ENCODE measurements around the gene SLC27A2. TPM values are rescaled to one million over a fixed set of nuclear protein-coding genes. Genes with fewer than 3 reads are reported as not detected.

The SLC27A2 gene
- polyA plus RNA-seq, 4 donors: 4.3 to 81.2 (median 11.3) TPM

GRCh38 chr15:50251638-50252182 is 69.7 kb downstream of the SLC27A2 start:
- H3K4me3 ChIP-seq (ENCODE audit: low read depth in 1 of 3, low read length in 3 of 3): no peak overlapping the region
- 82 to 94% (median 90%) methylated on average over 11 of the region's 11 CpGs for WGBS, 3 donors
- no peaks in the 10 kb centered on the region for H3K36me3 ChIP-seq (ENCODE audit: control insufficient read depth in 3 of 3, insufficient read depth in 2 of 3, low read depth in 1 of 3, low read length in 3 of 3)
- no peaks in the 10 kb centered on the region for H3K9me3 ChIP-seq (ENCODE audit: control insufficient read depth in 2 of 2, insufficient read depth in 1 of 2, low read depth in 1 of 2, low read length in 1 of 2)
- no peak for DNase-seq
- no peaks in the 10 kb centered on the region for H3K27me3 ChIP-seq (ENCODE audit: control insufficient read depth in 3 of 3, insufficient read depth in 3 of 3, low read length in 3 of 3)
- no peaks in the 10 kb centered on the region for H3K4me1 ChIP-seq (ENCODE audit: control insufficient read depth in 3 of 3, insufficient read depth in 2 of 3, low read depth in 1 of 3, low read length in 2 of 3)
- no peak overlapping the region for H3K27ac ChIP-seq (ENCODE audit: low read depth in 1 of 3, low read length in 2 of 3)
- FAIRE-seq: no peak

- Histone ChIP-seq H3K9me3 (ENCODE audit: control insufficient read depth in 2 of 2, insufficient read depth in 1 of 2, low read depth in 1 of 2, low read length in 1 of 2) (no peaks in the 10 kb centered on the region), H3K4me1 (ENCODE audit: control insufficient read depth in 3 of 3, insufficient read depth in 2 of 3, low read depth in 1 of 3, low read length in 2 of 3) (no peaks in the 10 kb centered on the region), H3K36me3 (ENCODE audit: control insufficient read depth in 3 of 3, insufficient read depth in 2 of 3, low read depth in 1 of 3, low read length in 3 of 3) (no peaks in the 10 kb centered on the region), H3K27ac (ENCODE audit: low read depth in 1 of 3, low read length in 2 of 3) (no peak overlapping the region), H3K27me3 (ENCODE audit: control insufficient read depth in 3 of 3, insufficient read depth in 3 of 3, low read length in 3 of 3) (no peaks in the 10 kb centered on the region), H3K4me3 (ENCODE audit: low read depth in 1 of 3, low read length in 3 of 3) (no peak overlapping the region)
- FAIRE-seq (no peak), DNase-seq (no peak)
- WGBS, 3 donors: 92 to 96% (median 93%) methylated on average over 11 of the region's 11 CpGs
Observed at GRCh38 chr15:50252556-50252955, 70.6 kb downstream of the SLC27A2 start.

- Histone ChIP-seq H3K27ac (ENCODE audit: low read depth in 1 of 3, low read length in 2 of 3) (no peak overlapping the region), H3K27me3 (ENCODE audit: control insufficient read depth in 3 of 3, insufficient read depth in 3 of 3, low read length in 3 of 3) (no peaks in the 10 kb centered on the region), H3K4me3 (ENCODE audit: low read depth in 1 of 3, low read length in 3 of 3) (no peak overlapping the region), H3K36me3 (ENCODE audit: control insufficient read depth in 3 of 3, insufficient read depth in 2 of 3, low read depth in 1 of 3, low read length in 3 of 3) (no peaks in the 10 kb centered on the region), H3K4me1 (ENCODE audit: control insufficient read depth in 3 of 3, insufficient read depth in 2 of 3, low read depth in 1 of 3, low read length in 2 of 3) (no peaks in the 10 kb centered on the region), H3K9me3 (ENCODE audit: control insufficient read depth in 2 of 2, insufficient read depth in 1 of 2, low read depth in 1 of 2, low read length in 1 of 2) (no peaks in the 10 kb centered on the region)
- WGBS, 3 donors: 42 to 61% (median 43%) methylated on average over 5 of the region's 5 CpGs
- FAIRE-seq: no peak
- no peak for DNase-seq
Observed at GRCh38 chr15:50256188-50257041, 74.4 kb downstream of the SLC27A2 start.

GRCh38 chr15:50257332-50257731 is 75.3 kb downstream of the SLC27A2 start:
- Histone ChIP-seq H3K4me3 (ENCODE audit: low read depth in 1 of 3, low read length in 3 of 3) (no peak overlapping the region), H3K36me3 (ENCODE audit: control insufficient read depth in 3 of 3, insufficient read depth in 2 of 3, low read depth in 1 of 3, low read length in 3 of 3) (no peaks in the 10 kb centered on the region), H3K9me3 (ENCODE audit: control insufficient read depth in 2 of 2, insufficient read depth in 1 of 2, low read depth in 1 of 2, low read length in 1 of 2) (no peaks in the 10 kb centered on the region), H3K27ac (ENCODE audit: low read depth in 1 of 3, low read length in 2 of 3) (no peak overlapping the region), H3K4me1 (ENCODE audit: control insufficient read depth in 3 of 3, insufficient read depth in 2 of 3, low read depth in 1 of 3, low read length in 2 of 3) (no peaks in the 10 kb centered on the region), H3K27me3 (ENCODE audit: control insufficient read depth in 3 of 3, insufficient read depth in 3 of 3, low read length in 3 of 3) (no peaks in the 10 kb centered on the region)
- FAIRE-seq (no peak), DNase-seq (no peak)
- WGBS, 3 donors: 84 to 94% (median 90%) methylated on average over 8 of the region's 8 CpGs

- Histone ChIP-seq H3K4me1 (ENCODE audit: control insufficient read depth in 3 of 3, insufficient read depth in 2 of 3, low read depth in 1 of 3, low read length in 2 of 3) (no peaks in the 10 kb centered on the region), H3K36me3 (ENCODE audit: control insufficient read depth in 3 of 3, insufficient read depth in 2 of 3, low read depth in 1 of 3, low read length in 3 of 3) (no peaks in the 10 kb centered on the region), H3K27ac (ENCODE audit: low read depth in 1 of 3, low read length in 2 of 3) (no peak overlapping the region), H3K27me3 (ENCODE audit: control insufficient read depth in 3 of 3, insufficient read depth in 3 of 3, low read length in 3 of 3) (no peaks in the 10 kb centered on the region), H3K4me3 (ENCODE audit: low read depth in 1 of 3, low read length in 3 of 3) (no peak overlapping the region), H3K9me3 (ENCODE audit: control insufficient read depth in 2 of 2, insufficient read depth in 1 of 2, low read depth in 1 of 2, low read length in 1 of 2) (no peaks in the 10 kb centered on the region)
- 76 to 78% (median 77%) methylated on average over 3 of the region's 3 CpGs for WGBS, 3 donors
- DNase-seq: no peak
- FAIRE-seq: no peak
Observed at GRCh38 chr15:50257924-50258323, 75.9 kb downstream of the SLC27A2 start.

GRCh38 chr15:50259276-50259675 is 77.3 kb downstream of the SLC27A2 start:
- 58 to 81% (median 76%) methylated on average over 5 of the region's 5 CpGs for whole genome bisulfite sequencing, 3 donors
- no peak for FAIRE-seq
- Histone ChIP-seq H3K4me1 (ENCODE audit: control insufficient read depth in 3 of 3, insufficient read depth in 2 of 3, low read depth in 1 of 3, low read length in 2 of 3) (no peaks in the 10 kb centered on the region), H3K27me3 (ENCODE audit: control insufficient read depth in 3 of 3, insufficient read depth in 3 of 3, low read length in 3 of 3) (no peaks in the 10 kb centered on the region), H3K27ac (ENCODE audit: low read depth in 1 of 3, low read length in 2 of 3) (no peak overlapping the region), H3K9me3 (ENCODE audit: control insufficient read depth in 2 of 2, insufficient read depth in 1 of 2, low read depth in 1 of 2, low read length in 1 of 2) (no peaks in the 10 kb centered on the region), H3K36me3 (ENCODE audit: control insufficient read depth in 3 of 3, insufficient read depth in 2 of 3, low read depth in 1 of 3, low read length in 3 of 3) (no peaks in the 10 kb centered on the region), H3K4me3 (ENCODE audit: low read depth in 1 of 3, low read length in 3 of 3) (no peak overlapping the region)
- DNase-seq: no peak

- Histone ChIP-seq H3K27ac (ENCODE audit: low read depth in 1 of 3, low read length in 2 of 3) (no peak overlapping the region), H3K36me3 (ENCODE audit: control insufficient read depth in 3 of 3, insufficient read depth in 2 of 3, low read depth in 1 of 3, low read length in 3 of 3) (no peaks in the 10 kb centered on the region), H3K4me1 (ENCODE audit: control insufficient read depth in 3 of 3, insufficient read depth in 2 of 3, low read depth in 1 of 3, low read length in 2 of 3) (no peaks in the 10 kb centered on the region), H3K9me3 (ENCODE audit: control insufficient read depth in 2 of 2, insufficient read depth in 1 of 2, low read depth in 1 of 2, low read length in 1 of 2) (no peaks in the 10 kb centered on the region), H3K4me3 (ENCODE audit: low read depth in 1 of 3, low read length in 3 of 3) (no peak overlapping the region), H3K27me3 (ENCODE audit: control insufficient read depth in 3 of 3, insufficient read depth in 3 of 3, low read length in 3 of 3) (no peaks in the 10 kb centered on the region)
- FAIRE-seq (no peak), DNase-seq (no peak)
- WGBS, 3 donors: 44 to 58% (median 56%) methylated on average over 2 of the region's 2 CpGs
Observed at GRCh38 chr15:50260969-50261496, 79.0 kb downstream of the SLC27A2 start.

GRCh38 chr15:50261981-50262380 is 80.0 kb downstream of the SLC27A2 start:
- Histone ChIP-seq H3K27ac (ENCODE audit: low read depth in 1 of 3, low read length in 2 of 3) (no peak overlapping the region), H3K36me3 (ENCODE audit: control insufficient read depth in 3 of 3, insufficient read depth in 2 of 3, low read depth in 1 of 3, low read length in 3 of 3) (no peaks in the 10 kb centered on the region), H3K4me3 (ENCODE audit: low read depth in 1 of 3, low read length in 3 of 3) (no peak overlapping the region), H3K27me3 (ENCODE audit: control insufficient read depth in 3 of 3, insufficient read depth in 3 of 3, low read length in 3 of 3) (no peaks in the 10 kb centered on the region), H3K9me3 (ENCODE audit: control insufficient read depth in 2 of 2, insufficient read depth in 1 of 2, low read depth in 1 of 2, low read length in 1 of 2) (no peaks in the 10 kb centered on the region), H3K4me1 (ENCODE audit: control insufficient read depth in 3 of 3, insufficient read depth in 2 of 3, low read depth in 1 of 3, low read length in 2 of 3) (no peaks in the 10 kb centered on the region)
- DNase-seq (no peak), FAIRE-seq (no peak)
- WGBS, 3 donors: 82 to 91% (median 84%) methylated on average over 3 of the region's 3 CpGs

All from small intestine (tissue), 7 donors.